Activated CD8-positive, alpha-beta memory T cell treated with anti-CD3 and anti-CD28 coated beads, Interleukin-2, amount 10 ng/mL, durations not matched to agents 7 days and 5 days (primary cell): ENCODE measurements around the gene MAN1B1. TPM values are rescaled to one million over a fixed set of nuclear protein-coding genes. Genes with fewer than 3 reads are reported as not detected.
"Not testable (repeated sequence)": the region's sequence is repeated elsewhere in the genome, so short reads cannot be mapped to it uniquely, and the experiment has no call there.

Experiments
- ATAC-seq: fragments of 150-1000 bp; cut with Tn5 transposase; one replicate; pipeline ENCODE4 v1.10.0; 2021; ENCODE audit warnings: moderate library complexity
- CTCF ChIA-PET: fragments of 350-600 bp; sonication (Branson Sonifier 250); formaldehyde crosslinking; loops from one replicate; lab custom pipeline; 2021; ENCODE audit warnings: antibody characterized with exemption; lab: Charles Lee
- DNase-seq: peaks from one replicate; pipeline ENCODE4 v3.0.0-alpha.2; 2020
- H3K27ac Mint-ChIP-seq: one replicate; pipeline ENCODE4 v1.8.0; 2021; ENCODE audit warnings: mild to moderate bottlenecking, mixed read lengths
- H3K27me3 Mint-ChIP-seq: one replicate; pipeline ENCODE4 v1.8.0; 2021; ENCODE audit warnings: mixed read lengths
- H3K36me3 Mint-ChIP-seq: one replicate; pipeline ENCODE4 v1.8.0; 2021; ENCODE audit warnings: mild to moderate bottlenecking, mixed read lengths
- H3K4me1 Mint-ChIP-seq: one replicate; pipeline ENCODE4 v1.8.0; 2021; ENCODE audit warnings: mixed read lengths
- H3K4me3 Mint-ChIP-seq: one replicate; pipeline ENCODE4 v1.8.0; 2021; ENCODE audit warnings: mild to moderate bottlenecking, moderate library complexity, mixed read lengths
- H3K9me3 Mint-ChIP-seq: one replicate; pipeline ENCODE4 v1.8.0; 2022; ENCODE audit warnings: low read depth, mixed read lengths
- total RNA-seq, 2 experiments: library from RNA; stranded (reverse); gene quantifications; one replicate each; pipeline ENCODE4 v1.2.3, GENCODE V29; 2021

Gene MAN1B1
- total RNA-seq, 2 experiments from 2014 or later: 43.8 to 60.6 TPM

GRCh38 chr9:137055385-137056364 lies 31.1 kb upstream of the MAN1B1 start:
- H3K36me3 Mint-ChIP-seq: no peaks in the 10 kb centered on the region
- ATAC-seq (no peak), DNase-seq (no peak)
- no peak overlapping the region for H3K27ac Mint-ChIP-seq
- CTCF ChIA-PET: interaction anchor here (1.5 to 6.2 kb wide), 4 partner anchors 9 to 27 kb away, joined by 8 to 47 read pairs (median 10); partner anchors contain the start of genes NPDC1 and SAPCD2
- no peaks in the 10 kb centered on the region for H3K9me3 Mint-ChIP-seq
- no peak overlapping the region for H3K4me3 Mint-ChIP-seq
- H3K4me1 Mint-ChIP-seq: peaks cover 2% of the 10 kb centered on the region
- H3K27me3 Mint-ChIP-seq: peaks cover 23% of the 10 kb centered on the region

DNA sequence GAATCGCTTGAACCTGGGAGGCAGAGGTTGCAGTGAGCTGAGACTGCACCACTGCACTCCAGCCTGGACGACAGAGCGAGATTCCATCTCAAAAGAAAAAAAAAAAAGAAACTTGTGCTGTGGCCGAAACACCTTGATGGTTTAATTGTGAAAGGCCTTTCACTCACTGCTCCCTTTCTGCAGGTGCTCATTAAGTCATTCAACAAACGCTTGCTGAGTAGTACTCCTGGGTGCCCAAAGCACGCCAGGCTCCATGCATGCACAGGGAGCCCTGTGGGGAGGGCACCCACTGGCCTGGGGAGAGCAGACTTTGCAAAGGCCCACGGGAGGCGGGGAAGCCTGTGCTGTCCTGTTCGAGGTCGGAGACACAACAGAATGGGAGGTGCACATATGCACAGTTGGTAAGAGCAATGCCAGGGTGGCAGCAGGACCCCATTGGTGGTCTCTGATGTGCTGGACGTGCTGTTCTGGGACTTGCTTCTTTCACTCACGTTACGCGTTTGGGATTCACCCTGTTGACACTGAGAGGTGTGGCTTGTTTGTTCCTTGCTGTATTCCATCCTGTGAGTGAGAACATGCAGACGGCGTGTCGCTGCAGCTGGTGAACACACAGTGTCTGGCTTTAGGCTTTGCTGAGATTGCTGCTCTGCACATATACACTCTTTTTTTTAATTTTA lies 29.9 kb upstream of the MAN1B1 start:
- no peaks in the 10 kb centered on the region for H3K9me3 Mint-ChIP-seq
- no peak overlapping the region for H3K27ac Mint-ChIP-seq
- CTCF ChIA-PET: interaction anchor here (1.3 to 6.2 kb wide), 6 partner anchors 9 to 28 kb away, joined by 4 to 47 read pairs (median 10); partner anchors contain the start of genes NPDC1 and SAPCD2
- H3K4me3 Mint-ChIP-seq: no peak overlapping the region
- ATAC-seq (no peak), DNase-seq (no peak)
- H3K4me1 Mint-ChIP-seq: peaks cover 2% of the 10 kb centered on the region
- H3K27me3 Mint-ChIP-seq: peaks cover 22% of the 10 kb centered on the region
- H3K36me3 Mint-ChIP-seq: no peaks in the 10 kb centered on the region

DNA sequence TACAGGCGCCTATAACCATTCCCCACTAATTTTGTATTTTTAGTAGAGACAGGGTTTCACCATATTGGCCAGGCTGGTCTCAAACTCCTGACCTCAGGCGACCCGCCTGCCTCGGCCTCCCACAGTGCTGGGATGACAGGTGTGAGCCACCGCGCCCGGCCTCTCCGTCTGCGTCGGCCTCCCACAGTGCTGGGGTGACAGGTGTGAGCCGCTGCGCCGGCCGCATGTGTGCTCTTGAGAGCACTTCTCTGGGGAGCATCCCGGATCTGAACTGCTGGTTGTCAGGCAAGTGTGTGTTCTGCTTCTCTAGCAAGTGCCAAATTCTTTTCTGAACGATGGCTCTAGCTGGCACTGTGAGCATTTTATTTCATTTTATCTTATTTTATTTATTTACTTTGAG lies 29.2 kb upstream of the MAN1B1 start:
- Mint-ChIP-seq H3K4me3 (no peak overlapping the region), H3K4me1 (peaks cover 2% of the 10 kb centered on the region), H3K27ac (no peak overlapping the region), H3K27me3 (peaks cover 15% of the 10 kb centered on the region), H3K36me3 (no peaks in the 10 kb centered on the region), H3K9me3 (no peaks in the 10 kb centered on the region)
- CTCF ChIA-PET: interaction anchor here (1.3 to 6.2 kb wide), 5 partner anchors 9 to 28 kb away, joined by 4 to 47 read pairs (median 9); partner anchors contain the start of genes NPDC1 and SAPCD2
- ATAC-seq: no peak
- DNase-seq: no peak

- Mint-ChIP-seq H3K4me1 (peaks cover 2% of the 10 kb centered on the region), H3K27ac (no peak overlapping the region), H3K27me3 (peaks cover 9% of the 10 kb centered on the region), H3K9me3 (no peaks in the 10 kb centered on the region), H3K4me3 (no peak overlapping the region), H3K36me3 (no peaks in the 10 kb centered on the region)
- ATAC-seq (no peak), DNase-seq (no peak)
- CTCF ChIA-PET: interaction anchor here (1.1 to 6.2 kb wide), 6 partner anchors 7 to 111 kb away, joined by 3 to 47 read pairs (median 8); partner anchors contain the start of genes NPDC1 and SAPCD2
Observed at GRCh38 chr9:137058521-137059234, 28.1 kb upstream of the MAN1B1 start.

GRCh38 chr9:137062384-137062783 lies 24.4 kb upstream of the MAN1B1 start:
- Mint-ChIP-seq H3K36me3 (peaks cover 3% of the 10 kb centered on the region), H3K4me3 (no peak overlapping the region), H3K27me3 (peaks cover 6% of the 10 kb centered on the region), H3K9me3 (no peaks in the 10 kb centered on the region), H3K4me1 (peaks cover 4% of the 10 kb centered on the region), H3K27ac (no peak overlapping the region)
- ATAC-seq: no peak
- DNase-seq: no peak
- CTCF ChIA-PET: interaction anchor here (1.8 kb wide), 1 partner anchor 16 kb away, joined by 6 read pairs; no protein-coding TSS in a partner anchor

DNA sequence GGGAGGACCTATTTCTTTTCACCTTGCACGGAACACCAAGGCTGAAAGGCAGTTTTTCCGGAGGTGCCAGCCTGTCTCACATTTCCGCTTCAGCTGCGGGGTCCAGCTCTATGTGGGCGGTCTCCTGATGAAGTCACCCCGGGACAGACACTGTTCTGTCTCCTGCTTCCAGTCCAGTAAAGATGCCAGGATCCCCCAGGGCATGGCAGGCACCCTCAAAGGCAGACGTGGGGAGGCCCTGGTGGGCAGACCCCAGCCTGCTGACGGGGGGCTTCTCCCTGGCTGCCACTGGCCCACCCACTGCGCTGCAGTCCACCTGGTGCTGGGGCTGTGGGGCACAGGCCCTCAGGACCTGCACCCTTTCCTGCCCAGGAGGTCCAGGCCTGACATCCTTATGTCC lies 24.0 kb upstream of the MAN1B1 start:
- not testable (repeated sequence) for H3K27me3 Mint-ChIP-seq, H3K9me3 Mint-ChIP-seq, H3K27ac Mint-ChIP-seq, H3K4me3 Mint-ChIP-seq, ATAC-seq, H3K4me1 Mint-ChIP-seq, DNase-seq, H3K36me3 Mint-ChIP-seq
- CTCF ChIA-PET: interaction anchor here (1.5 to 9.5 kb wide), 5 partner anchors 10 to 71 kb away, joined by 5 to 98 read pairs (median 6); partner anchors contain the start of genes ABCA2, FUT7 and PAXX

GRCh38 chr9:137063311-137064026 lies 23.3 kb upstream of the MAN1B1 start:
- no peak for ATAC-seq
- H3K9me3 Mint-ChIP-seq: no peaks in the 10 kb centered on the region
- H3K4me1 Mint-ChIP-seq: peaks cover 11% of the 10 kb centered on the region
- no peak overlapping the region for H3K4me3 Mint-ChIP-seq
- H3K27me3 Mint-ChIP-seq: peaks cover 4% of the 10 kb centered on the region
- peaks cover 4% of the 10 kb centered on the region for H3K36me3 Mint-ChIP-seq
- CTCF ChIA-PET: interaction anchor here (0.7 to 10.2 kb wide), 26 partner anchors 9 to 333 kb away, joined by 3 to 183 read pairs (median 4); partner anchors contain the start of genes ABCA2, FUT7, MAN1B1 and NPDC1
- DNase-seq: no peak
- H3K27ac Mint-ChIP-seq: no peak overlapping the region

DNA sequence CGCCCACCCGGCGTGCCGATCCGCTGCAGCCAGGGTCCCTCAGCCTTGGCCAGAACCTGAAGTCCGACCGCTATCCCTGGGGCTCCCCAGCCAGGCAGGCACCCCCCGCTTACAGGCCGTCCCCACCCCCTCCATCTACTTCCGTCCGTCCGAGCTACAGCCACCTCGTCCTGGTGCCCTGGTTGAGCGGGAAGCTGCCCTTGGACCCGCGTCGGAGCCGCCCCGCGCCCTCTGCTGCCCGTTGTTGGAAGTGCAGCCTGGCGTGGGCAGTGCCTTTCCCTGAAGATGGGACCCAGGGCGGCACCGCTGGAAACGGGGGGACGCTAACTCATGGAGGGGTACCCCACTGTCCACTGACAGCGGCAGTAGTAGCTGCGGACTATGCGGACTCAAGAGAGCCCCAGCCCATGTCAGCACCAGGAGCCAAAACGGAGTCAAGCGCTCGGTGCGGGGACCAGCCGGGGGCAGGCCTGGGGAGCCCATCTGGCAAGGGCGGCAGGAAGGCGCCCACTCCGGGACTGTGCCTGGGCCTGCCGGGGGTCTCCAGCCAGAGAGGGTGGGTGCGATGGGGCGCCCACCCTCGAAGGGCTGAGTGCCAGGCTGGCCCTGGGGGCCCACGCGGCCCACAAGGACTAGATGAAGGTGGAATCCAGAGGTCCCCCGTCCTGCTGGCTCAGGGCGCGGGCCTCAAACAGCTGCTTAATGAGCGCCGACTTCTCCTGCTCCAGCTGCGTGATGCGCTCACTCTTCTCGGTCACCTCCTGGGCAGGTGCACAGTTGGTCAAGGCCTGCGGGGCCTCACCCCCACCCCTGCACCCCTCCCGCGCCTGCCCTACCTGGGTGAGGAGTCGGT lies 22.5 kb upstream of the MAN1B1 start:
- Mint-ChIP-seq H3K27me3 (peaks cover 3% of the 10 kb centered on the region), H3K4me3 (no peak overlapping the region), H3K9me3 (no peaks in the 10 kb centered on the region), H3K4me1 (peaks cover 15% of the 10 kb centered on the region), H3K27ac (no peak overlapping the region), H3K36me3 (peaks cover 4% of the 10 kb centered on the region)
- DNase-seq (no peak), ATAC-seq (no peak)
- CTCF ChIA-PET: interaction anchor here (0.7 to 10.2 kb wide), 26 partner anchors 8 to 334 kb away, joined by 3 to 183 read pairs (median 4); partner anchors contain the start of genes ABCA2, FUT7, MAN1B1 and NPDC1

DNA sequence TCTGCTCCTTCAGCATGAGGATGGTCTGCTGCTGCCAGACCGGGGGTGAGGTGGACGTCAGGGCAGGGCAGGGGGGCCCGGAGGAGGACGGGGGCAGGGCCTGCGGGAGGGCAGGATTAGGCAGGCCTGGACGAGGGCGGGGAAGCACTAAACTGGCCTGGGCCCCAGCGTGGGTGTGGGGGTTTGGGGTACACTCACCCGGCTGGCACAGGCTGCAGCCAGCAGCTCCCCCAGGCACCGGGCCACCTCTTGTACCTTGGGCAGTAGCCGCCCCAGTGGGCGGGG lies 22.0 kb upstream of the MAN1B1 start:
- no peak for ATAC-seq
- Mint-ChIP-seq H3K27me3 (peaks cover 3% of the 10 kb centered on the region), H3K36me3 (peaks cover 4% of the 10 kb centered on the region), H3K4me1 (peaks cover 15% of the 10 kb centered on the region), H3K4me3 (no peak overlapping the region), H3K27ac (no peak overlapping the region), H3K9me3 (no peaks in the 10 kb centered on the region)
- DNase-seq: no peak
- CTCF ChIA-PET: interaction anchor here (1.2 to 10.2 kb wide), 14 partner anchors 11 to 335 kb away, joined by 3 to 183 read pairs (median 5); partner anchors contain the start of genes ABCA2, FUT7, MAN1B1 and NPDC1

DNA sequence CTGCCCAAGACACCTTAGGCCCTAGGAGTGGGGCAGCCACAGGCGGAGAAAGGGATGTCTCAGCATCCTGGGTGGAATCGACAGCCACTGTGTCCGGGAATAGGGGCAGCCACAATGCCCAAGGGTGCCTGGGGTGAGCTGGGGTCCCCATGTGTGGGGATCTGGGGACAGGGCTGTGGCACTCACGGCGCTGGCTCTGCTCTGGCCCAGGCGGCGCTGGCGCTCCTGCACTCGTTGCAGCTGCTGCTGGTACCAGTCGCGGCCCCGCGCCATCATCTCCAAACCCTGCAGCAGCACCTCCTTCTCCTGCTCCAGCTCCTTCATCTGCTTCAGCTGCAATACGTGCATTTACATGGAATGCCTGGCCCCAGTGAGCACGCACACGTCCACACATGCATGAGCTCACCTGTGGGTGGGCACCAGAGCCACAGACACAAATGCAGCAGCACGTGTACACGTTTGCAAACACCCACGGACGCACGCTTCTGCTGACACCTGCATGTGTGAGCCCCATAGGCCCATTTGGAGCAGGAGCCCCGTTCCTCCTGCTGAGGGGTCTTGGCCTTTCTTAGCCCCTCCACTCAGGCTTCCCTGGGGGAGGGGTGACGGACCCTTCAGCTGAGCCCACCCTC lies 21.3 kb upstream of the MAN1B1 start:
- Mint-ChIP-seq H3K27me3 (peaks cover 3% of the 10 kb centered on the region), H3K4me3 (no peak overlapping the region), H3K27ac (no peak overlapping the region), H3K4me1 (peaks cover 15% of the 10 kb centered on the region), H3K36me3 (peaks cover 4% of the 10 kb centered on the region), H3K9me3 (no peaks in the 10 kb centered on the region)
- CTCF ChIA-PET: interaction anchor here (1.6 to 10.2 kb wide), 7 partner anchors 8 to 38 kb away, joined by 4 to 183 read pairs (median 95); partner anchors contain the start of genes ABCA2, FUT7, MAN1B1 and NPDC1
- ATAC-seq: no peak
- no peak for DNase-seq
